Dermis blood vessel endothelial cell (primary cell): ENCODE measurements around the gene TPH1. TPM values are rescaled to one million over a fixed set of nuclear protein-coding genes. Genes with fewer than 3 reads are reported as not detected.
"Not testable (repeated sequence)": the region's sequence is repeated elsewhere in the genome, so short reads cannot be mapped to it uniquely, and the experiment has no call there.

Source experiments
- DNase-seq: peaks from one replicate; pipeline ENCODE4 v3.0.0; 2010
- total RNA-seq: library from RNA; depleted of rRNA; stranded (reverse); fragments of >200 nt; gene quantifications from 2 replicates; pipeline ENCODE4 v1.2.3, GENCODE V29; 2014

The TPH1 gene
- total RNA-seq, 1 donor from 2014 or later = under 0.01 TPM

DNA sequence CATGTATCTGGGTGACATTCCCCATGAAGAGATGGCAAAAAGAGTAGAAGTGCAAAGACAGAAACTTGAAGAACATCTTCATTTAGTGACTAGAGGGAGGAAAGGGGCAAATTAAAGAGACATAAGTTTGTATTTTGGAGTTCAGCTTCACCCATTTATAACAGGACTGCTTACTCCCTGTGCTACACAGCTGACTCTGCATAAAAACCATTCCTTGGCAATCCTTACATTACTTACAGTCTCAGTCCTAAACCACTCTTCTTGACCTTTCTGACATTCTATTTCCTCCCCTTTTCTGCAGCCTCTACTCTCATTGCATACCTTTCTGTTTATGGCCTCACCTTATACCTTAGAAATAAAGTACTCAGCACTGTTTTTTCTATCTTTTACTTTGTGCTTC lies 26.4 kb downstream of the TPH1 start:
- no peak for DNase-seq

DNA sequence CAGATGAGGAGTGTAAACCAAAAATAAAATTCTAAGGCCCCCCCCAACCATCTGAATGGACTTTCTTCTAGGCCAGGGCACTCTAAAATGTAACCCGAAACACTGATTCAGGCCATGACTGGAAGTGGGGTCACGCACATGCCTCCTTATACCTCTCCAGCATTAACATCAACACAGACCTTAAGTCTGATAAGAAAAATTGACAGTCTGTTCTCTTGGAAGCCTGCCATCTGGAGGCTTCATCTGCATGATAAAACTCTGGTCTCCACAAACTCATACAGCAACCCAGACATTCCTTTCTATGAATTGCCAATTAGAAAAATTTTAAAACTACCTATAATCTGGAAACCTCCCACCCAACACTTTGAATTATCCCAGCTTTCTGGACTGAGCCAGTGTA lies 29.3 kb downstream of the TPH1 start:
- no peak for DNase-seq

DNA sequence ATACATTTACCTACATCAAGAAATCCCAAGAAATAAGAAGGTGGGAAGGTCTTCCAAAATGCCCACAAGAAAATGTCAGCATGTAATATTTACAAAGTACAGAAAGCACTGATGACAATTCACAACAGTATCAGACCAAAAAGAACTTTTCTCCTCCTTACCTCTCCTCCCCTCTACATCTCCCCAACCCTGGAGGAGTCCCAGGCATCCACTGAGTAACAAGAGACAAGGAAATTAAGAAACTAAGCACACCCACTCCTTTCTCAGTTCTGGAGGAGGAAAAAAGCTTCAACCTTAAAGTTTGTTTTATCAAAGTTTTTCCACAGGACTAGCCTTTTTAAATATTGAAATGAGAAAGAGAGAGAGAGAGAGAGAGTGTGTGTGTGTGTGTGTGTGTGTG lies 31.2 kb downstream of the TPH1 start:
- DNase-seq = no peak

DNA sequence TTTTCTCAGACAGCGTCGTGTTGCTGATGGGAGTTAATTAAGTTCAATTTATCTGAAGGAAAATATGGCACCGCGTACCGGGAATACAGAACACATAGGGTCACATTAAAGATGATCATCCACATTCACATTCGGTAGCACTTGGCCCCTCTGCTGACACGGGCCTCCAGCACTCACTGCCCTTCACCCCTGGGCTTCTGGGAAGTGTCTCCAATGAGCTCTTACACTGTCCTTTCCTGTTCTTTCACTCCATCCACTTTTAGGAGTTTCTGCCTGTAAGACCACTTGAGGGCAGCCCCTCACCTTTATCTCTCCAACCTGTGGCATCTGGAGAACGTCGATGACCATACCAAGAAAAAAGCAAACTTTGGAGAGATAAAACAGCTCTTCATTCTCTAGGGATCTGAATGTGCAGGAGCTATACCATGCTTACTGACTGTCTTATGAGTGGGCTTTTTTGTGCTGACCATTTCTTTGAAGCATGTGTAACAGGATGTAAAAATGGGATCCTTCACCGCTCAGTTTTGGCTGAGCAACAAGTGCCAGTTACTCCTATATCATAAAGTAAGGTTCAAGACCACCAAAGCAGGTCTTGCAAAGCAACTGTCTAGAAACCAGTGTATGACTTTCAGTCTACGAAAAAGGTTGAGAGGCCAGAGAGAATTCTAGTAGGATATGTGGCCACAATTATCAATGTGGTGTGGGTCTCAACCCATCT lies 32.1 kb downstream of the TPH1 start:
- DNase-seq = no peak

DNA sequence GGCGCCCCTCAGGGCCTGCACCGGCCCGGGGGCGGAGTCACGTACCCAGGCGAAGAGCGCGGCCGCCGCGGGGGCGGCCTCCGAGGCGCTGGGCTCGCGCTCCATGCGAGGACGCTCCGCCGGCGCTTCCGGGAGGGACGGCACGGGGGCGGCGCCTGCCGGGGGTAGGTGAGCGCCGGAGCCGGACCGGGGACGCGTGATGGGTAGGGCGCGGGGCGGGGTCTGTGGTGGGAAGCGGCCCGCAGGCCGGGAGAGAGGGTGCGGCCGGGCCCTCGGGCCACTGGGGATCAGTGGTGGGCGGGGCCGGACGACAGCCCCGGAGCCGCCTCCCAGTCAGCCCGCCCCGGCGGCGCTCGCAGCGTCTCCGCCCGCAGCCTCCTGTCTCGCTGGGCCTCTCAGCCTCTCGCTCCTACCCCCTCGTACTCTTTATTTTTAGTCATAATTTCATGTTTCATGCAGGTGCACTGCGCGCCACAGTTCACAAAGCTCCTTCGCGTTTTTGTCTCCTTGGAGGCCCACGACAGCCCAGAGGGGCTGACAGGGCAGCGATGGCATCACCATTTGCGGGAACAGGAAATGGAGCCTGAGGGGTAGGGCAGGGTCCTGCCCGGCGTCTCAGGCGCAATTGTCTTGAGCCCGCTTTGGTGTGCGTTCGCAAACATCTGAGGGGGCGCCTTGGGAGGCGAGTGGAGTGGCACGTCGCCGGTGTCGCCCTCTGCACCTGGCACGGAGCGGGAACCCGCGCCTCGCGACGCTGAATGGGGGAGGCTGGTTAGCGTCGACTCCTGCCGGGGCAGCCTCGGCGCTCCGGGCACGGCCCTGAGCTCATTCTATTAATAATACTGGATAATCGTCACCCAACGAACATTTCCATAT lies 32.9 kb downstream of the TPH1 start, which contains the start of gene SERGEF:
Gene SERGEF, minus strand, starts transcription at position 142 of the 876 bp plus-strand sequence. Its CDS starts 37 bp downstream, at position 105.
- peak; percentile 70 for DNase-seq

DNA sequence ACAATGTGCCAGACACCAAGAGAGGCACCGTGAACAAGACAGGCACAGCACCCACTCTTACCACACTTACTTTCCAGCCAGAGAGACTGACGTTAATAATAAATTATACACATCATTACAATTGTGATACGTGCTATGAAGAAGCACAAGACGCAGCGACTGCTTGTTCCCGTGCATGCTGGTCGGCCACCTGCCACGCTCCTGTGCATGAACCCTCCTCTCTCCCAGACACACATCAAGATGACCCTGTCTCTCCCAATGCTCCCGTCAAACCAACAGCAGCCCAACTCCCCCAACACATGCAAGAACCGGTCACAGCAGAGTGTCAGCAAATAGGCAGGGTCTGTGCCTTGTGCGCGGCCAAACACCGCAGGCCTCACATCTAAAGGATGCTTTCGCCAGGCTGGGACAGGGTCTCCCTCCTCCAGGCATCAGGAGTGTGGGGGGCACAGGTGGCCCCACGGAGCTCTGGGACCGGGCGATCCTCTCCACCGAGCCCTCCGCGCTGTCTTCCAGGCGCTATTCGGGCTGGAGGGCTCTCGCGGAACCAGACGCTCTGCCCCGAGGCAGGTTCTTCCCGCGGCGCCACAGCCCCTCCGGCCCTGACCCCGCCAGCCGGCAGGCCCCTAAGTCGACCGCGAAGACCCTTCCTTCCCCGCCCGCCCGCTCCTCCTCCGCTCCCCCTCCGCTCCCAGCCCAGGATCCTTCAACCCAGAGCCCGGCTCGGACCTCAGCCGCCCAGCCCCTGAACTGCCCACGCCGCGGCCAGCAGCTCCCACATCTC lies 33.8 kb downstream of the TPH1 start:
- peak; percentile 35 for DNase-seq

DNA sequence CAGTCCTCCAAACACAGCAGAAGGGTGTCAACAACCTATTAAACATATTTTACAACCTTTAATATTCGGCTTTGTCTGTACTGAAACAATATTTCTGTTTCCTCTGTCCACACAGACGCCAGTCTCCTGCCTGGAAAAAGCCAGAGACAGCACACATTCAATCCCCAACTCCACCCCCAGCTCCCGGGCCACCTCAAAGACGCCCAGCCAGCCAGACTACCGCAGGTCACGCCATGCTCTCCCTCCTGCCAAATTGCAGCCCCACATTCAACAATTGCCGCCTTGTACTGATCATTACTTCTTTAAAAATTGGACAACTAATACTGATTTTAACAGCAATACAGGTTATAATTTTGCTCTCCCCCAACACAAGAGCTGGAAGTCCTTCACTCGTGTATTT lies 34.4 kb downstream of the TPH1 start:
- DNase-seq = no peak

DNA sequence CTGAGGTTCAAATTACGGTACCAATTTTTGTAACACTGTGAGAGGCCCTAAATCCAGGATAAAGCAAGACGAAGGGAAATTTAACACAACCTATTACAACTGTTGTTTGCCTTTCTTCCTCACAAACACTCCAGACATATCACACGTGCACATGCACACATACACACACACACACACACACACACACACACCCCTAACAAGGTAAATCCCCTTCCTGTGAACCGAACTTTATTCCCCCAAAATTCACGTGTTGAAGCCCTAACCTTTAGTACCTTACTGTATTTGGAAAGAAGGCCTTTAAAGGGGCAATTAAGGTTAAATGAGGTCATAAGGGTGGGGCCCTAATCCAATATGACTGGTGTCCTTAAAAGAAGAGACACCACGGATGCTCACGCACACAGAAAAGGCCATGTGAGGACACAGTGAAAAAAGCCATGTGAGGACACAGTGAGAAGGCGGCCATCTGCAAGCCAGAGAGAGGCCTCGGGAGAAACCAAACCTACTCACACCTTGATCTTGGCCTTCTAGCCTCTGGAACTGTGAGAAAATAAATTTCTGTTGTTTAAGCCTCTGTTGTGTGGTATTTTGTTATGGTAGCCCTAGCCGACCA lies 35.0 kb downstream of the TPH1 start:
- DNase-seq = no peak

DNA sequence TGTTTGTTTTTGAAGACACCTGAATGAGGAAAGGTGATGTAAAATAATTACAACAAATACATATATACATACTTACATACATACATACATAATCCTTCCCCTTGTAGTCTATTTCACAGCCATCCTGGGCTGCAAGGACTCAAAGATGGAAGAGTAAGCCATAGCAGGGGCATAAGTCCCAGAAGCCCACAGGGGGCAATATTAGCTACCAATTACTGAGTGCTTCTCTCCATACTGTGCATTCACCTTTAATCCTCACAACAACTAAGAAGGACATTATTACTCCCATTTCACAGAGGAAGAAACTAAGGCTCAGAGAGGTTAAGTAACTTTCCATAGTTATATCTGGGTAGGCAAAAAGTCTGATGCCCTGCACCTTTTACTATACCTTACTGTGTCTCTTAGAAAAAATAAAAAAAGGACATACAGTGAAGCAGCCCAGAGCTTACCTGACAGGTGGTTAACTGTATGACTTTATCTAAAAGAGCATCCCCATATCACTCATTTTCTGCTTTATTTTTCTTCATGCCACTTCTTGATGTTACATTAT lies 35.9 kb downstream of the TPH1 start:
- DNase-seq = no peak

DNA sequence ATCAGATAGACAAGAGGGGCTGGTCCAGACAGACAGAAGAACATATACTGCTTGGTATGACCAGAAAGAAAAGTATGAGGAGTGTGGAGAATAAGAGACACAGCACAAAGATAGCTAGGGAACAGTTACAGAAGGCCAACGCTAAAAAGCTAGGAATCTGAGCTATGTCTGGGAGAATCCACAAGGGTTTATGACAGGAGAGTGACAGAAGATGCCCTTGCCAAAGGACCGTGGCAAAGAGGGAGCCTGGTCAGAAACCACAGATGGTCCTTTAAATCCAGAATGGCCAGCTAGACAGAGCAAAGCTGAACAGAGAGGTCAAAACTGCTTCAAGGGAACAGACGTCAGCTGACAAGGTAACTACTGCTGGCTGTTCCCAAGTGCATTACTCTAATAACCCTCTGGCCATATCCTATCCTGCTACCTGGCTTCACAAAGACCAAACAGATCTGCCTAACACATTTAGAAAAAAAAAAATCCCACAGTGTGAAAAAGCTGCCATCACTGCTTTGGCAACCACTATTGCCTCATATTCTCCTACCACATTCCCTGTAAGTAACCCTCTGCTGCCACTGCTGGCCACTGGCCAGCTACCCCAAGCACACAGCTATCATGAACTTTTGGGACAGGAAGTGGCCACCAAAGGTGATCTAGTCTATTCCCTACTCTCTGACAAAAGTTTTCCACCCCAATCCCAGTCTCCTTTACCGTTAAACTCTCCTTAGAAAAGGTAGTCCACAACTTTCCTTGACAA lies 40.5 kb downstream of the TPH1 start:
- no peak for DNase-seq

DNA sequence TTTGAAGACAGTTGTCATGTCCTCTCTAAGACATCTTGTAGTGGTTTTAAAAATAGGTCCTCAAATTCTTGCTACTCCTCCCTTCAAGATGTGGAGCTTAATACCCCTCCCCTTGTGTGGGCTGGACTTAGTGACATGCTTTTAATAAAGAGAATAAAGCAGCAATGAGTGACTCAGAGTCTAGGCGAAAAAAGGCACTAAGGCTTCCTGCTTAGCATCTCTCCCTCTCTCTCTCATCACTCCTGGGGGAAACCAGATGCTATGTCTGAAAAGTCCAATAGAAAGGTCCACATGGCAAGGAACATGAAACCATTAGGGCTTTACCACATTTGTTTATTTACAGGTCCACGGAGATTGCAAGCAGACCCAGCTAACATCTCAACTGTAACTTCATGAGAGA lies 44.9 kb downstream of the TPH1 start:
- no peak for DNase-seq

DNA sequence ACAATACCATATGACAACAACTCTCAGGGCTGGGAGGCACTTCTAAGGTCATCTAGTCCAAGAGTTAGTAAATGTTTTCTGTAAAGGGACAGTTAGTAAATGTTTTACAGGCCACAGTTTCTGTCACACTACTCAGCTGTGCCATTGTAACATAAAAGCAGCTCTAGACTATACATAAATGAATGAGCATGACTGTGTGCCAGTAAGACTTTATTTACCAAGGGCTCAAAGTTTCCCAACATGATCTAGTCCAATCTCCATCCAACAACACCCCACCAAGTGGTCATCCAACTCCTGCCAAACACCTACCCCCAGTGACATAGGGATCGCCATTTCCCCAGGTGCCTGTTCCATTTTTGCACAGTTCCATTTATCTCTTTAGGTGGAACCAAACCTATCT lies 45.3 kb downstream of the TPH1 start:
- DNase-seq = no peak

DNA sequence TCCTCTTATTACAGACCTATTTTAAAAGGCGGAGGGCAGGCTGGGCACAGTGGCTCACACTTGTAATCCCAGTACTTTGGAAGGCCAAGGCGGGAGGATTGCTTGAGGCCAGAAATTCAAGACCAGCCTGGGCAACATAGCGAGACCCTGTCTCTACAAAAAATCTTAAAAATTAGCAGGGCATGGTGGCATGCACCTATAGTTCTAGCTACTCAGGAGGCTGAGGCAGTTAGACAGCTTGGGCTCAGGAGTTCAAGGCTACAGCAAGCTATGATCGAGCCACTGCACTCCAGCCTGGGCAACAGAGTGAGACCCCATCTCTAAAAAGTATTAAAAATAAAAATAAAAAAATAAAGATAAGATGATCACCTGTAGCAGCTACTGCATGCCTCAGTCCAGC lies 45.9 kb downstream of the TPH1 start:
- DNase-seq = not testable (repeated sequence)

Other genes starting within 250 kb of the TPH1 start
- 17.0 and 18.4 TPM in 2 replicates for gene SERGEF, start 33.2 kb downstream of the TPH1 start, total RNA-seq
- 18.0 and 24.7 TPM in 2 replicates for gene SAAL1, start 59.8 kb upstream of the TPH1 start, total RNA-seq
- gene MRGPRX3, start 86.3 kb upstream of the TPH1 start, total RNA-seq = not detected in 2 replicates
- 0.19 and 0.51 TPM in 2 replicates for gene MRGPRX4, start 126.6 kb upstream of the TPH1 start, total RNA-seq
- not detected in 2 replicates for gene SAA4, start 190.5 kb upstream of the TPH1 start, total RNA-seq
- gene SAA2, start 202.4 kb upstream of the TPH1 start, total RNA-seq = 0.70 and 2.0 TPM in 2 replicates
- 0.98 and 3.1 TPM in 2 replicates for gene SAA1, start 220.0 kb upstream of the TPH1 start, total RNA-seq